ENCODE data around the gene SPTBN1. TPM values are rescaled to one million over a fixed set of nuclear protein-coding genes. Genes with fewer than 3 reads are reported as not detected.

SPTBN1 gene
- total and polyA plus RNA-seq, 2 donors (not counting 3 experiments of a cell fraction or from before 2014, with no cell fraction given), result 63.3 to 320 TPM

DNA sequence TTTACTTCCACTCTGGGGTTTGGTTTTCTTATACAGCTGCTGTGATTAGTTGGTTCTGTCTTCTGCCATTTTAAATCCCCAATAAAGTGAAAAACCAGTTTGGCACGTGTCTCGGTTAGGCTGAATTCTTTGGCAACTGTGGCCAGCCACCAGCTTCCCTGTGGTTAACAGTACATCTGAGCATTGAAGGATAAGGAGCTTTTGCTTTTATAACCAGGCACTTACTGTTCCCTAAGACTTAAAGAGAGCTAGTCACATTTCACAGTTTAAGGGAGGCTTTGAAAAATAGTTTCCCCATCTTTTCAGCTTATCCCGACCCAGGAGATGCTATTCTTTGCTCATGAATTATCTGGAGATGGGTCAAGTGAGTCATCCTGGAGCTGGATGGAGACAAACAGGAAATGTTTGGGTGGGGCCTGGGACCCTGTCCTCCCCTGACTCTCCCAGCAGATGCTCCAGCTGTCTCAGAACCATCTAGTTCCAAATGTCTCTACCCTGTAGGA is 210.1 kb downstream of the SPTBN1 start:
- Histone ChIP-seq H3K36me3 (ENCODE audit: control insufficient read depth in 2 of 2, extremely low read depth in 1 of 2, insufficient read depth in 2 of 2, low read length in 2 of 2) (peaks cover 53 to 56% of the 10 kb centered on the region in 2 experiments), H3K9ac (replicated peaks; ENCODE audit: extremely low read depth, insufficient read depth, low read length) (no peak overlapping the region), H3K27ac (ENCODE audit: insufficient read depth, low read depth, low read length) (peak overlapping the region; percentile 6), H3K79me2 (ENCODE audit: control insufficient read depth, insufficient read depth, low read length) (no peaks in the 10 kb centered on the region), H4K20me1 (replicated peaks; ENCODE audit: control insufficient read depth, extremely low read depth, insufficient read depth, low read length) (no peaks in the 10 kb centered on the region), H3K4me2 (ENCODE audit: insufficient read depth, low read length) (no peak overlapping the region), H3K27me3 (ENCODE audit: control insufficient read depth in 2 of 2, insufficient read depth in 2 of 2, low read length in 2 of 2) (no peaks in the 10 kb centered on the region), H2AFZ (ENCODE audit: low read depth, low read length) (no peak overlapping the region), H3K4me1 (ENCODE audit: control insufficient read depth, extremely low read depth, insufficient read depth, low read length) (peaks cover 16% of the 10 kb centered on the region), H3K9me3 (replicated peaks; ENCODE audit: control insufficient read depth, insufficient read depth, low read length) (no peaks in the 10 kb centered on the region), H3K4me3 (replicated peaks in 1 of 3; ENCODE audit: insufficient read depth in 1 of 3, low read depth in 1 of 3, low read length in 3 of 3) (no peak overlapping the region), H3K9me1 (replicated peaks; ENCODE audit: control insufficient read depth, extremely low read depth, insufficient read depth, low read length) (no peaks in the 10 kb centered on the region)
- TF ChIP-seq FOS (IDR thresholded peaks at IDR 0.05; ENCODE audit: borderline replicate concordance, insufficient read depth, low read length) (peak; percentile 18), CTCF (IDR thresholded peaks at IDR 0.05; ENCODE audit: extremely low read depth in 1 of 2, insufficient read depth in 1 of 2, low read depth in 1 of 2, low read length in 2 of 2) (no peak)
- DNase-seq (ENCODE audit: low read depth, low spot score) (peak; percentile 19), FAIRE-seq (peak; percentile 50)
- no TSS peak for BruUV-seq (replicated peaks)
- dilution Hi-C loops (cut with MboI; ENCODE audit: extremely low pct_ligation_motif_present, low sequenced_read_pairs) (no loop called here), intact Hi-C loops (cut with micrococcal nuclease) (no loop called here)
- CTCF ChIA-PET, result interaction anchor here (0.9 to 5.2 kb wide), 32 partner anchors 9 to 853 kb away, joined by 3 to 295 read pairs (median 8); partner anchors contain the start of gene CFAP36
- POLR2A ChIA-PET, result no interaction called here

DNA sequence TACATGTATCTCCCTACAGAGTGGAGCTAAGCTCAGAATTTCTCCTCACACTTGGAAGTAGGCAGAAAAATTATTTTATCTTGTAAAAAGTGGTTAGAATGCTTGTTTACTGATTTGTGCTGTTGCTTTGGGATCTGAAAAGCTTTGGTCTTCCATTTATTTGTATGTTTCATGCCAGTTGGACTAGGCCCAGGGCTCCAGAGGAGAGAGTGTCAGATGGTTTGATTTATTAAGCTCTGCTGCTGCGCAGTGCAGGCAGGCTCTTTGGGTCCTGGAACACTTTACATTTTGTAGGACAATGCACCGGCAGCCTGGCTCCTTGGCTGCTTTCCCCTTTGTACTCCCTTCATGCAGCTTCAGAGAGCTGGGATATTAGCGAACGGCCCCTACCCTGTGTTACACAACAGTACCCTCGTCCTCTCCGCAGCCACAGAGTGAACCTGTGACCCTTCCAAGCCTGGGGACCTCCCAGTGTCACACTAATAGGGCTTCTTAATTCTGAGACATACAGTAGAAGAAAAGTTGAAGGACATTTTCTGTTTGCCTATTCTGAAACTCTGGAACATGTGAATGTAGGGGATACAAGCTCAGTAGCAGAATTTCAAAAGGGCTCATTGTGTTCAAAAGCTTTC is 210.6 kb downstream of the SPTBN1 start:
- H3K9me1 ChIP-seq (replicated peaks; ENCODE audit: control insufficient read depth, extremely low read depth, insufficient read depth, low read length), result no peaks in the 10 kb centered on the region
- H3K4me1 ChIP-seq (ENCODE audit: control insufficient read depth, extremely low read depth, insufficient read depth, low read length), result peaks cover 16% of the 10 kb centered on the region
- H3K27me3 ChIP-seq (ENCODE audit: control insufficient read depth in 2 of 2, insufficient read depth in 2 of 2, low read length in 2 of 2), result no peaks in the 10 kb centered on the region
- DNase-seq (ENCODE audit: low read depth, low spot score), result peak; percentile 37
- H3K79me2 ChIP-seq (ENCODE audit: control insufficient read depth, insufficient read depth, low read length), result no peaks in the 10 kb centered on the region
- H3K36me3 ChIP-seq (ENCODE audit: control insufficient read depth in 2 of 2, extremely low read depth in 1 of 2, insufficient read depth in 2 of 2, low read length in 2 of 2), result peaks cover 51 to 56% of the 10 kb centered on the region in 2 experiments
- dilution Hi-C loops (cut with MboI; ENCODE audit: extremely low pct_ligation_motif_present, low sequenced_read_pairs), result no loop called here
- BruUV-seq (replicated peaks), result no TSS peak
- peak overlapping the region; percentile 6 for H3K27ac ChIP-seq (ENCODE audit: insufficient read depth, low read depth, low read length)
- FAIRE-seq, result no peak
- H3K4me3 ChIP-seq (replicated peaks in 1 of 3; ENCODE audit: insufficient read depth in 1 of 3, low read depth in 1 of 3, low read length in 3 of 3), result no peak overlapping the region
- ChIA-PET POLR2A (no interaction called here), CTCF (interaction anchor here (1.1 to 5.2 kb wide), 21 partner anchors 10 to 560 kb away, joined by 3 to 295 read pairs (median 9); no protein-coding TSS in a partner anchor)
- H2AFZ ChIP-seq (ENCODE audit: low read depth, low read length), result no peak overlapping the region
- no peaks in the 10 kb centered on the region for H3K9me3 ChIP-seq (replicated peaks; ENCODE audit: control insufficient read depth, insufficient read depth, low read length)
- H3K4me2 ChIP-seq (ENCODE audit: insufficient read depth, low read length), result no peak overlapping the region
- intact Hi-C loops (cut with micrococcal nuclease), result no loop called here
- no peaks in the 10 kb centered on the region for H4K20me1 ChIP-seq (replicated peaks; ENCODE audit: control insufficient read depth, extremely low read depth, insufficient read depth, low read length)
- H3K9ac ChIP-seq (replicated peaks; ENCODE audit: extremely low read depth, insufficient read depth, low read length), result no peak overlapping the region
- TF ChIP-seq FOS (IDR thresholded peaks at IDR 0.05; ENCODE audit: borderline replicate concordance, insufficient read depth, low read length) (no peak), MYC (IDR thresholded peaks at IDR 0.05; ENCODE audit: low read depth, low read length) (no peak), POLR2A (IDR thresholded peaks at IDR 0.05; ENCODE audit: low read depth, low read length) (no peak), CTCF (IDR thresholded peaks at IDR 0.05; ENCODE audit: extremely low read depth in 1 of 2, insufficient read depth in 1 of 2, low read depth in 1 of 2, low read length in 2 of 2) (no peak), GATA2 (IDR thresholded peaks at IDR 0.05; ENCODE audit: insufficient read depth, insufficient read length, low read depth, low read length) (no peak), POLR2AphosphoS5 (IDR thresholded peaks at IDR 0.05; ENCODE audit: insufficient read depth, low read depth, low read length) (no peak), JUN (IDR thresholded peaks at IDR 0.05; ENCODE audit: borderline replicate concordance, insufficient read depth, insufficient read length, low read depth) (no peak), EZH2 (IDR thresholded peaks at IDR 0.05; ENCODE audit: borderline replicate concordance, low read depth, low read length, severe bottlenecking) (no peak)
- TF ChIP-seq, protein P1, sequence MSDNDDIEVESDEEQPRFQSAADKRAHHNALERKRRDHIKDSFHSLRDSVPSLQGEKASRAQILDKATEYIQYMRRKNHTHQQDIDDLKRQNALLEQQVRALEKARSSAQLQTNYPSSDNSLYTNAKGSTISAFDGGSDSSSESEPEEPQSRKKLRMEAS (IDR thresholded peaks at IDR 0.05; ENCODE audit: insufficient read depth, insufficient read length), result no peak
